ENCODE measurements around the gene MAB21L1.

Gene MAB21L1

DNA sequence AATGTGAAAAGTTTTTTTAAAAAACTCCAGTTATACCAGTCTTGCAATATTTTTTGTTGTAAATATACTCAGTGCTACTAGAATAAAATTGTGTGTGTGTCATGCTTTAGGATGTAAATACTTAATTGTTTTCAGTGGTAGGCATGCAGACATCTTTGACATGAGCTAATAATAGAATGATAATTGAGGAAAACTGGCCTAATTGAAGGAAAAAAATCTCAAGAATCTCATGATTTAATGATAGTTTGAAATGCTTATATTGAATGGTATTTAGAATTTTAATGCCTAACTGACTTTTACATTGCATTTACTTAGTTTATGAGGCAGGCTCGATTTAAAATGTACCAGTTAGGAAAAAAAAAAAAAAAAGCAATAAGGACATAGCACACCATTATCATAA is 3.2 kb upstream of the MAB21L1 start:
- no peak for DNase-seq (ENCODE audit: low read depth in 2 of 2)

DNA sequence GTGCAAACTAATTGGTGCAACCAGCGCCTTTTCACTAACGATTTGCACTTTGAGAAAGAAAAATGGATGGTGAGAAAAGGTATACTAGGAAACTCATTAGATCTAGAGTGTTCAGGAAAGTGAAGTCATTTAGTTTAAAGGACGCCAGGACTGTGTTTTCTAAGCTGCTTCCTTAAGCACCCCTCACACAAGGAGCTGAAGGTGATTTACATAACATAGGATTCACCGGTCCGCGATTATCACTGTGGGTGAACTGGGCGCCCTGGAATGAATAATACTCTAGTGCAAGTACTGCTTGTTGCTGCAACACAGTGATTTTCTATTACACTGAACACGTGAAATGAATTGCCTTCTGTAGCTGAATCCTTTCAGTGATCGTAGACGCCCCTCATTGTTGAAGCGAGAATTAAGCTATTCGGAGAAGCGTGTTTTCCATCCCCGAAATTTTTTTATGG is 2.6 kb upstream of the MAB21L1 start:
- DNase-seq (ENCODE audit: low read depth in 2 of 2) = no peak

DNA sequence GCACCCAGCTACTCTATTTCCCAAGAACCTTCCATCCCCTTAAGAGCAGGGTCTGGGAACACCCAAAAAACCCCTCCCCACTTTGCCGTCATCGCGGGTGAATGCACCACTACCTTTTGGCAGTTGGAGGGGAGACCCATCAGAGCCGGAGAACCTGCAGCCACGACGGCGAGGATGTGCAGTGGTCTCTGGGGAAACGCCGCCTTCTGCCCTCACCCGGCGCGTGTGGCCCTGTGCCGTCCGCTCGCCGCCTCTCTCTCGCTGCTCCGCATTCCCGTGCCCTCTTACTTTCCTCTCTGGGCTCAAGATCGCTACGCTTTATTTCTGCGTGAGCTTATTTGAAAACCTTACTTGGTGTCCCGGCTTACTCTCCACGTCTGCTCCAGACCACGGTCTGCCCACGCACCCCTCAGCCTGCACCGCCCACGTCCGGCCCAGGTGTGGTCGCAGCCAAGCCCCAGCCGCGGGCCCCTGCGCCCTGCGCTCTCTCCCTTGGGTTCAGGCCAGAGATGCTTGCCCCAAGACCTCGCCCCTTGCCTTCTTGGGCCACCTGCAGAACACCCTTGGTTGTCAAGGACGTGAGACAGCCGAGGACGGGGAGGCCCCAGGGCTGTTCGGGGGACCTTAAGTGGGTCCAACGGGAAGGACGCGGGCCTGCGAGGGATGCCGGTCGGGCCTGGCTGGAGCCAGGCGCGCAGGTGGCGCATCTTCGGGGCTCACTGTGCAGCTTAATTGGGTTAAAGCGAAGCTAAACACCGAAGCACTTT is 2.0 kb upstream of the MAB21L1 start:
- no peak for DNase-seq (ENCODE audit: low read depth in 2 of 2)

DNA sequence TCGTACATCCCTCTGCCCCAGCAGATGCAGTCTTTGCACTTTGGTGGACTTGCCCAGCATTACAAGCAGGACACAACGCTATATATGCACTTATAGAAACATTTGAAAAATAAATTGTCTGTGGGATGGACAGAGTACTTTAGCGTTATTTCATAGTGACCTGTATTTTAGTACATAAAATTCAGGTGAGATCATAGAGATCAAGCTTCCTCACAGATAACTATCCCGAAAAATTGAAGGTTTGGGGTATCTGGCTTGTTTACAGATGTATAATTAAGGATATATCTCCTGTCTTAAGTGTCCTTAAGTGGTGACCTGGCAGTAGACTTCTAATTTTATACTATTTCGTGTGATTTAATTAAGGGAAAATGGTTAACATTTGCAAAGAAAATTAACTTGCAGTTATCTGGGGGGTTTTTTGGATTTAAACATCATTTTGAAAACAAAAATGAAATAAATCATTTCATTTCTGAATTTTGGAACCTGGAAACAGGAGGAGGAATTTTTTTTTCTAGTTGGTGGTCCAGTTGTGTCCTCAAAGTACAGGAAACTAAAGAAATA is 977 bp upstream of the MAB21L1 start:
- DNase-seq (ENCODE audit: low read depth in 2 of 2) = no peak

DNA sequence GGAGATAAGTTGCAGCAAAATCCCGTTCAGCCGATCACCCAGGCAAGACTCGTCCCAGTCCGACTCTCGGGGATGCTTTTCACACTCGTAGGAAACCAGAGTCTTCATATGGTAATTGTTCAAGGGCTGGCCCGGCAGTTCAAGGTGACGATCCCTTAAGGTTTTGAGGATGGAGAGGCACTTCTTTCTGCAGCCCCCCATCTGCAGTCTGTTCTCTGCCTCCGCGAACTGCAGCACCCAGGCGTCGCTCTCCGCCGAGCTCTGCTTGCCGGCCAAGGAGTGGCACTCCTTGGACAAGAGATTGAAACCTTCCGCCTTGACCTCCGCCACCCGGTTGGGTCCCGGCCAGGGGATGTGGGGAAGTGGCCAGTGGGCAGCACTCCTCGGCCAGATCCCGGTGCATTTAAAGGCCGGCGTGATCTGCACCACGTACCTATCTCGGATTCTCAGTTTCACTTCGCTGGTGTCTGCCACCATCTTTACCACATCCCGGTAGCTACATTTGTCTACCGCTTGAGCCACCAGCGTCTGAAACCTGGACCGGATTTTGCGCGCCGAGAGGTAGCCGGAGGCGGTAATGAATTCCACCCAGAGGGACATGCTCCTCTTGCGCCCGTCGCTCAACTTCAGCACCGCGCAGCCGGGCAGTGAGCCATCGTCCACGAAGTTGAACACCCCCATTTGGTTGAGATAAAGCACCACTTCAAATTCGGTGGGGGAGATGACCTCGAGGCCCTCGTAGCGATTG is 1.1 kb downstream of the MAB21L1 start:
- no peak for DNase-seq (ENCODE audit: low read depth in 2 of 2)

DNA sequence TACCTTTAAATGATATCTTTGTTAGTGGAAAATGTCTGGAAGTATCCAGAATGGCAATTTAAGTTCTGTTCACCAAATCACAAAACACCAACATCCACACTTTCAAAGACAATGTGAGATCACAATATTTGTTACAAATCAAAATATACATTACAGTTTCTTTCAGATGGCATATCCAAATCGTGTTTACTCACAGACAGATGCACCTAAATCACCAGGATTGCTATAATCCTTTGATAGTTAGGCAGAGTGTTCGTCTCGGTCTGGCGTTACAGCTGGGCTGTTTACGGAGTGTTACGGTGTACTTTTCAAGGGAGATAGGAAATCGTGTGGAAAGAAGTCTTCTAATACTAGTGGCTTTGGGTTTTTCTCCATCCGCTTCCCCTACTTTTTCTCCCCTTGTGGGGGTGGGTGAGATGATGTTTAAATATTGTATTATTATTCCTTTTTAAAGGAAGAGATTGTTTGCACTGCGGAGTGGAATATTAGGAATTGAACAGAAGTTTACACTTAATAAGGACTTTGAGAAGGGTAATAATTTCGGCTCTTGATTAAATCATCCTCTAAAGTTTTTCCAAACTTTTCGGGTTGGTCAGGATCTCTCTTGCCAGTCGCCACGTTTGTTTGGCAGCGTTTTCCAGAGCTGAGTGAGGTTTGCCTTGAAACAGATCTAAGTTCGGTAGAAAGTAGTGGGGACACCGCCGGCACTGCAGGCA is 1.8 kb downstream of the MAB21L1 start:
- DNase-seq (ENCODE audit: low read depth in 2 of 2) = no peak

DNA sequence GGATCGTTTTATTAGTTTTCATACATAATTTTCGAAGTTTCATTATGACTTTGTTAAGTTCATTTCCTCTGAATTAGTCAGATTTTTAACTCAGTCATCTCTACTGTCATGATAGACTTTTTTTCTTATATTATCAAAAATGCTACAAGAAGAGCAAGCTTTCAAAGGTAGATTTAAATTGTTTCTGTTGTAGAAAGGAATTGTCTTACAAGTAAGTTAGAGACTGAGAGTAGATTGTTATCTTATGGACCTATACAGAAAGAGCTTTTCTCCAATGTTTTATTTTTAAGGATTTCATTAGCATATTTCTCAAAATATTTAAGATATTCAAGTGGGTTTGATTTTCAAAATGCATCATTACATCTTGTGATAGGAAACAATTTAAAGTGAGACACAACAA is 2.7 kb downstream of the MAB21L1 start:
- no peak for DNase-seq (ENCODE audit: low read depth in 2 of 2)

DNA sequence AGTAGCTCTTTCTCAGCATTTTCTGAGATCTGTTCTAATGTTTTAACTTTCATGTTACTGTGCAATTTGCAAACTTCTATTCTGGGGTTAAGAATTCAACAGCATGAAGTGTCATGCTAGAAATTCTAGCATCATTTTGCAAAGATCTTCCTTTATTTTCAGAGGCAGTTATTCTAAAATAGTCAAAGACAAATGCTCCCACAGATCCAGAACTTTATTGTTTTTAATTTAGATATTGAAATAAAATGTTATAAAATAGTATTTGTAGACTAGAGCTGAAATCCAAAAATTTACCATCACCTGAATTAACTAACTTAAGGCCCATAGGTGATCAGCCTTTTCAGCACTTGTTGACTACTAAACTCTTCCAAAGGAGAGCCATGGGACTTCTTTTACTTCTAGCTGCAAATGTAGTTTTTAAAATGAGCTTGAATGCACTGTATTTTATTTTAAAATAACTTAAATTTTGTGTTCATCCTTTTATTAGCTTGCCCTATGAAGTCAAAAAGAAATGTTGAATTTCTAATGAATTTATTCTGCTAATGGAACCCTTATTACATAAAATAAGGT is 3.2 kb downstream of the MAB21L1 start:
- DNase-seq (ENCODE audit: low read depth in 2 of 2) = no peak

DNA sequence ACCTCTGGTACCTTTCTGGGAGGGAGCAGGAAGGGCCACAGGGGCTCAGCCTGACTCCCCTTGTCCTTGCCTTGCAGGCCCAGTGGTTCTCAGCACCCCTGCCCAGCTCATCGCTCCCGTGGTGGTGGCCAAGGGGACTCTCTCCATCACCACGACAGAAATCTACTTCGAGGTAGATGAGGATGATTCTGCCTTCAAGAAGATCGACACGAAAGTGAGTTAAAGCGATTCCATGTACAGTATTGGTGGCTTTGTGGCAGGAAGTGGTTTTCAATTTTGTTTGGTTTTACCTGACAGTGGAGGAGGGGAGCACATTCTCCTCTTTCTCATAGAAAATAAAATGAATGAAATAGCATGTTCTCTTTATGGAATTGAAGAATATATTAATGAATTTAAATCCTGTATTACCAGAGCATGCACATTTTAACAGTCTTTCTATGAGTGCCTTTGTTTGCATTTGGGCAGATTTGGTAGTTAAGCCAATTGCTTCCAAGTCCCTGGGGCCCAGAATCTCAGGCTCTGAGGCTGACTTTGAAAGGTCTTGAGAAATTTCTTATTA is 4.1 kb downstream of the MAB21L1 start:
- DNase-seq (ENCODE audit: low read depth in 2 of 2) = no peak

DNA sequence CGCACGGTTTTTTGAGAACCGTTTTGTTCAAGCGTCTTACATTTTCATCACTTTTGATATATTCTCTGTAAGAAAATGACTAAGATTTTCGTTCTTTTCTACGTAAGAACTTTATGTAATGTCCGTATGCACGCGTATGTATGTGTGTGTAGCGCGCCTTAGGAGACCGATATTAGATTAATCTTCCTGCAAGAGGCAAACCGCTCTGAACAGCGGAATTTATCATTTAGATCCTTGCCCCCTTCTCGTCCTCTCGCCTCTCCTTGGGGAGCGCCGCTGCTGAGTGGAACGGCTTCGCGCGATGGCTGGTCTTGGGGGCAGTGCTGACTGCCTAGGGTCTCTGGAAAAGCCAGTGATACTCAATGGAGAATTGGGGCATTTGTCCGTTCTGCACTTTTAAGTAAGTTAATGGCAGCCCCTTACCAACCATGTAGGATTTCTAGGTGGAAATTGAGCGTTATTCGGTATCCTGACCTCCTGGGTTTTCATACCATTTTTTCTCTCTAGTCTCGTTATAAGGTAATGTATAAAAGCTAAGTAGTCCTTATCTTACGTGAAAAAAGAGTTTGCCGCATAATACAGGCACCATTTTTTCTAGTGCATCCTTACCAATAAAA is 4.7 kb downstream of the MAB21L1 start:
- DNase-seq (ENCODE audit: low read depth in 2 of 2) = no peak

DNA sequence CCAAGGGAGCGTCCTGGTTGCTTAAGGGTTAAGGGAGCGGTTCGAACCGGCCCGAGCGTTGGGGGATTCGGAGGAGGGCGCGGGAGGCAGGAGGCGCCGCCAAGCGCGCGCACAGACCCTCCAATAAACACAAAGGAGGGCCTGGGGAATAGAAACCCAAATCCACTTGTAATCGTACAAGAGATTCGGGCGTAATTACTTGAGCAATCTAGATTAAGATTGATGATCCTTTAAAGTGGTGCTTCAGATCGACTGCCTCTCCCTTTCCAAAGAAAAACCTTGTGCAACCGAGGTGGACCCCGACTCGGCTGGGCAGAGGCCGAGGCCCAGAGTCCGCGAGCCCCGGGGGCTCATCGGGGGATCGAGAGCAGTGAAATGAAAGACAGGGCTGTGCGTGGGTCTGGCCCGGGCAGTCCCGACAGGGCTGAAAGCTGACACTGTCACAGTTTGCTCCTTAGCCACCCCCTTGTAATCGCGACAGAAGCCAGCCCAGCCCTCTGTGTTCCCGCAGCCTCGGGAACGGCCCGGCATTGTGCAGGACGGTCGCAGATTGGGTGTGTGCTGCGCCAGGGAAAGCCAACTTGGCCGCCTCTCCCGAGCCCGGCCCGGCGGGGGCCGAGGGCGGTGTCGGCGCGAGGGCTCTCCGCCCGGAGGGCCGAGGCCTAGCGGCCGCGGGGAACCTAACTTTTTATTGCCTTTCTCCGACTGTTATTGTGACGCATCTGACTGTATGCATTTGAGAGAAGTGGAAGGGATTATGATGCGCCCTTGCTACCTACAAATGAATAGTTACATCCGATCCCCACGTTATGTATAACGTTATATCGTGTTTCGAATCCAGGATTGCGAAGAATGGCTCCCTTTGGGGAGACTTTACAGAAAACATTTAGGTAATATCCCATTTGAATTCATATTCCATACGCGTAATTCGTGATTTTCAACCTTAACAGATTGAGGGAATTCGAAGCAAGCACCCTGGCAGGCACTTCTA is 5.5 kb downstream of the MAB21L1 start:
- DNase-seq (ENCODE audit: low read depth in 2 of 2) = no peak

DNA sequence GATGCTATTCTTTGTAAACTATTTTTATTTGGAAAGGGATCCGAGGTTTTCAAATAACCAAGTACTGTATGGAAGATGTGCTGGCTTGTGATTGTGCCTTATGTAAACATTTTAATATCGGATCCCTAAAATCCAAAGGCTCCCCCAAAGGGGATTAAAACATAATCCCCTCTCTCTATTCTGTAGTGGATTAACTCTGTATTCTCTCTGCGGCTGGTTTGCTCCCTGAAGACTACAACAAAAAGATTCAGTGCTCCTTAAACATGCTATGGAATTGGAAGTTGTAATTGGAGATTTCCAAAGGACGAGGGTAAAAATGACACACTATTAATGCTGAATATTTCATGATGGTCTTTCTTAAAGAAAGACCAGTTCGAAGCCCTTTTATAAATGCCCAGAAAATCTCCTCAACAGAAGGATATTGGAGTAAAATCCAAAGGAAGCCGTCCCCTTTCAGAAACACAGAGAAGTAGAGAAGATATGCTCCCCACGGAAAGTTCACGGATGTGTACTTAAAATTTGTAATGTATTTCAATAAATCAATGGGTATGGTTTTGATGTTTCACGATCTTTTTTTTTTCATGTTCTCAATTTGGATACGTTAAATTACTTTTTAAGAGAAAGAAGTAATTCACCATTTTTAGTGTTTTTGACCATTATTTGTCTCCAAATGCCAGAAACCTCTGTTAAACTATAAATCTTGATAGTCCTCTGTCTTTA is 6.5 kb downstream of the MAB21L1 start:
- DNase-seq (ENCODE audit: low read depth in 2 of 2) = no peak

DNA sequence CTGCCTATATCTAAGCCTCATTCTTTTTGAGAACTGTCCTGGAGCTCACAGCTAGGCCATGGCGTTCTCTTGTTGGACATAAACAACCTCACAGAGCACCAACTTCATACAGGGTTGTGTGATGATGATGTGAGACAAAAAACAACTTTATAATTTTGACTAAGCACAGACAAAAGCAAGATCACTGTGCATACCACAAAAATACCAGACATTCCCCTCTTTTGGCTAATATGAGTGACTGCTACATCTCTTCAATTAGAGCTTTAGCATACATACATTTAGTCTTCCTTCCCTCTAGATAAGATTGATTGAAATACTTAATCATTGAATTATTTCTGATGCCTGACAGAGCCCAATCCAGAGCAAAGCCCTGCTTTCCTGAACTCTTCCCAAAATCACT is 8.3 kb downstream of the MAB21L1 start:
- DNase-seq (ENCODE audit: low read depth in 2 of 2) = no peak

DNA sequence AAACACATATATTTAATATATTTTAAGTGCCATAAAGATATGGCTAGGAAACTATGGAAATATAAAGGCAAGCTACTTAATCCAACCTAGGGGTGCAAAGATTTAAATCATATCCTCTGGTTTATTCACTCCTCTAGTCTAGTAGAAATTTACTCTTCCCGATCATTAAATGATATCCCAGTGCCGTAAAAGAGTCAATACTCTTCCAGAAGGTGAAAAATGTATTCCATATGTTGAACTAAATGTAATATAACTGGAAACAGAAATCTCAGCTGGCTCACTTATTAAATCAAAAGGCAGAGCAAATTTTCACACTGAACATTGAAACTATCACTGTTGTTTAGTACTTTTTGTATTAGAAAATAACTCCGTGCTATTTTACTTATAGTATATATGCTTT is 11.1 kb downstream of the MAB21L1 start:
- DNase-seq (ENCODE audit: low read depth in 2 of 2) = no peak

DNA sequence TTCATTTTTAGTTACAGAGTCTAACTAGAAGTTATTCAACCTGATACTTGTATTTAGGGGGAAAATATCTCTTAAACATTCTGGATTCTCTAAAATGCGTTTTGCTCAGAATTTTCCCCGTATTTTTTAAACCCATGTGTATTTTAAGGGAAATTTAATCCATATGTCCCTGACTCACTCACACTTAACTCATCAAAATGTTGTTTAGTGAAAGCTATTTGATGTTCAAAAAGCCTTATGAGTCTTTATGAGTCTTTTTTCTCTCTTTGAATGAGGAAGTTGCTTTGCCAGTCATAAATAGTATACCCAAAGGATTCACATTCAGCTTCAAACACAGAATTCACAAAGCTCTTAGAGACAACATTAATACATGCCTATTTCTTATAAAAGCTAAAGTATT is 16.4 kb downstream of the MAB21L1 start:
- DNase-seq (ENCODE audit: low read depth in 2 of 2) = no peak

DNA sequence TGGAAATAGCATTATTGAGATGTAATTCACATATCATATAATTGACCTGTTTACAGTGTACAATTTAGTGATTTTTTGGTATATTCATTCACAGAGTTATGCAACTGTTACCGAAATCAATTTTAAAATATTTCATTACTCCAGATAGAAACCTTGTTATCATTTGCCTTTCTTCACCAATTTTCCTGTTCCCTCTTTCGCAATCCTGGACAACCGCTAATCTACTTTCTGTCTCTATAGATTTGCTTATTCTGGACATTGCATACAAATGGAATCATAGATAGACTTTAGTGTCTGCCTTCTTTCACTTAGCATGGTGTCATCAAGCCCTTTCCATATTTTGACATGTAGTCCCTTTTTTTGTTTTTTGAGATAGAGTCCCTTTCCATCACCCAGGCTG is 19.2 kb downstream of the MAB21L1 start:
- no peak for DNase-seq (ENCODE audit: low read depth in 2 of 2)

DNA sequence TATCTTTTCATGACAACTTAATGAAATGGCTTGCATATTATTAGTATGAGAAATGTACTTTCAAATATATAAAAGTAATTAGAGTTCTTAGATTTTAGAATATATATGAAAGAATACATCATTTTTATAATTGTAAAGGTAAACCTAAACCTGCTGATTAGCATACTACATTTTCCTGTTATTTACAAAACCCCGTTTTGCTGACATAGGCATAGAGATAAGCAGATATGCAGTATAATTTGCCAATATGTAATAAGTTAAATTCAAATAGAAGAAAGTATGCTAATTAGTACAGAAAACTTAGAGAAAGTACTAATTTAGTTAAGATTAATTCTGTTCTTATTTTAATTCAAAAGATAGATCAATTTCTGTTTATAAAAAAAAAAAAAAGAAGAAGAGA is 21.5 kb downstream of the MAB21L1 start:
- no peak for DNase-seq (ENCODE audit: low read depth in 2 of 2)

DNA sequence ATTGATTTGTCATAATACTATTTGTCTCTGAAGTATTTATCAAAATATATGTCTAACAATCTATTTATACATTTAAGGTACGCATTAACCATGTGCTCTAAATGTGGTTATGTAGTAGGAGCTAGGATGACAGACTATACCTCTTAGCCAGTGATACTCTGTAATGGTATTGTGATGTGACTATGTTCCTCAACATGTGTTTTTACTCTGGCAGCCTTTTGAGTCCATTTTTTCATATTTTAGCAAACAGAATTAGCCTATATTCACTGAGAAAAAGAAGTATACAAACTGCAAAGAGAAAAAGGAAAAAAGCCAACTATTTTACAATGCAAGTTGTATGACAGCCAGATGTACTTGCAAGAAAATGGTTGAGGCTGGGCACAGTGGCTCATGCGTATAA is 26.7 kb downstream of the MAB21L1 start:
- DNase-seq (ENCODE audit: low read depth in 2 of 2) = no peak

DNA sequence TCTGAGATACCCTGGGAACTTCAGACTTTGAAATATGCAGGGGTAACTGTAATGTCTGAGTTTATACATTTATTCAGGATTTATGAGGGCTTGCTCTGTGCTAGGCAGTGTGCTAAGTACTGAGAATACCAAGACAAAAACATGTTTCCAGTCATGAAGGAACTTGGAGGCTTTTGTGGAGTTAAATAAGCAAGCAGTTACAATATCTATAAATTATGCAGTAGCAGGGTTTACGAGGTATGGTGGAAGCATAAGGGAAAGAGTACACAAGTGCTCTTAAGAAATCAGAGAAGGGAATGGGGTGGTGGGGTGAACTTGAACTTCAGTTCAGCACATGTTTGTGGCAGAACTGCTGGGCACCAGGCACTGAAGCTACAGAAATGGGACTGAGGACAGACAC is 28.0 kb downstream of the MAB21L1 start:
- DNase-seq (ENCODE audit: low read depth in 2 of 2) = no peak
